SK-N-SH (cell line): ENCODE data around the gene LCORL.

Experiments used
- CTCF ChIP-seq: fragments of 200-600 bp; sonication (generic); IDR thresholded peaks from 2 replicates; pipeline ENCODE4 v1.6.1; 2017; ENCODE audit warnings: antibody characterized with exemption, mild to moderate bottlenecking, moderate library complexity
- EP300 ChIP-seq, 2 experiments: IDR thresholded peaks; 2 replicates each; pipeline versions ENCODE4 v1.4.0 to v1.6.1; 2012; ENCODE audit warnings: borderline replicate concordance in 1 of 2, low read depth in 1 of 2, low read length in 1 of 2
- EZH2phosphoT487 ChIP-seq: fragments of 200-600 bp; sonication (generic); IDR thresholded peaks from 2 replicates; pipeline ENCODE4 v1.6.1; 2017; ENCODE audit warnings: low read depth, mixed run types, mild to moderate bottlenecking, antibody characterized with exemption, moderate library complexity, borderline replicate concordance
- FOXM1 ChIP-seq: IDR thresholded peaks from 2 replicates; pipeline ENCODE4 v1.4.0; 2012; ENCODE audit warnings: low read depth, mild to moderate bottlenecking
- JUND ChIP-seq: IDR thresholded peaks from 2 replicates; pipeline ENCODE4 v1.4.0; 2012
- MAX ChIP-seq: IDR thresholded peaks from 2 replicates; pipeline ENCODE4 v1.4.0; 2012; ENCODE audit warnings: low read depth
- MXI1 ChIP-seq: IDR thresholded peaks from 2 replicates; pipeline ENCODE4 v1.6.1; 2012; ENCODE audit warnings: mild to moderate bottlenecking, low read depth, low read length, improper control_type of control experiment
- NRF1 ChIP-seq: IDR thresholded peaks from 2 replicates; pipeline ENCODE4 v1.6.1; 2012; ENCODE audit warnings: low read depth, mild to moderate bottlenecking, low read length
- REST ChIP-seq: IDR thresholded peaks from 2 replicates; pipeline ENCODE4 v1.6.1; 2012; ENCODE audit warnings: mild to moderate bottlenecking, low read depth, low read length, moderate library complexity
- SIN3A ChIP-seq: IDR thresholded peaks from 2 replicates; pipeline ENCODE4 v1.6.1; 2012; ENCODE audit warnings: low read depth, mild to moderate bottlenecking, low read length, moderate library complexity, borderline replicate concordance
- TAF1 ChIP-seq: IDR thresholded peaks from 2 replicates; pipeline ENCODE4 v1.6.1; 2012; ENCODE audit warnings: low read depth, mild to moderate bottlenecking, low read length, moderate library complexity, borderline replicate concordance
- YY1 ChIP-seq: IDR thresholded peaks from 2 replicates; pipeline ENCODE4 v1.4.0; 2012; ENCODE audit warnings: low read depth, mild to moderate bottlenecking
- TF ChIP-seq, protein P1 (sequence below): fragments of 150-350 bp; IDR thresholded peaks from 2 replicates; pipeline ENCODE4 v1.6.1; 2016; ENCODE audit warnings: mild to moderate bottlenecking, low read depth, low read length
- TF ChIP-seq, protein P2 (sequence below): fragments of 150-350 bp; IDR thresholded peaks from 2 replicates; pipeline ENCODE4 v1.6.1; 2017; ENCODE audit warnings: antibody characterized with exemption, low read length, low read depth, borderline replicate concordance

DNA sequence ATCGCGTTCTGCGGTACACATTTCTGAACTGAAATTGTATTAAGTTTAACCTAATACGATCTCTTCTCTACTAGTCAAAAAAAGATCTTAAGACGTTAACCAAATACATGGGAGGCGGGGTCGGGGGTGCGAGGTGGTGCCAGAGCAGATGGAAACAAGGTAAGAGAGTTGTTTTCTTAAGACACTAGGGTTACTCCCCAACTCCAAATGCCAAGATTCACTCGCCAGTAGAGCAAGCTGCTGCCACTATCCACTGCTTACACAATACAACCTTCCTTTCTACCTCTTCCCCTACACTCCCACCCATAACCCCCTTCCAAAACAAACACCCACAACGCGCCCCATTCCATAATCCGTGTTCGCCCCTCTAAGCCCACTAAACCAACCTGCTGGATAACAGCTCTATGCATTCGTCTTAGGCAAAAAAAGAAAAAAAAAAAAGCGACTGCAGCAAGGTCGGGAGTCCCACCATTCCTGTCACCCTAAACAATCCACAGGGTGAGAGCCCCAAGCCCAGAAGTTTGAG is 1.3 kb downstream of the LCORL start:
- TF ChIP-seq CTCF: no peak
- TF ChIP-seq MXI1: no peak
- TF ChIP-seq, protein P1, sequence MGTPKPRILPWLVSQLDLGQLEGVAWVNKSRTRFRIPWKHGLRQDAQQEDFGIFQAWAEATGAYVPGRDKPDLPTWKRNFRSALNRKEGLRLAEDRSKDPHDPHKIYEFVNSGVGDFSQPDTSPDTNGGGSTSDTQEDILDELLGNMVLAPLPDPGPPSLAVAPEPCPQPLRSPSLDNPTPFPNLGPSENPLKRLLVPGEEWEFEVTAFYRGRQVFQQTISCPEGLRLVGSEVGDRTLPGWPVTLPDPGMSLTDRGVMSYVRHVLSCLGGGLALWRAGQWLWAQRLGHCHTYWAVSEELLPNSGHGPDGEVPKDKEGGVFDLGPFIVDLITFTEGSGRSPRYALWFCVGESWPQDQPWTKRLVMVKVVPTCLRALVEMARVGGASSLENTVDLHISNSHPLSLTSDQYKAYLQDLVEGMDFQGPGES: no peak
- TF ChIP-seq, protein P2, sequence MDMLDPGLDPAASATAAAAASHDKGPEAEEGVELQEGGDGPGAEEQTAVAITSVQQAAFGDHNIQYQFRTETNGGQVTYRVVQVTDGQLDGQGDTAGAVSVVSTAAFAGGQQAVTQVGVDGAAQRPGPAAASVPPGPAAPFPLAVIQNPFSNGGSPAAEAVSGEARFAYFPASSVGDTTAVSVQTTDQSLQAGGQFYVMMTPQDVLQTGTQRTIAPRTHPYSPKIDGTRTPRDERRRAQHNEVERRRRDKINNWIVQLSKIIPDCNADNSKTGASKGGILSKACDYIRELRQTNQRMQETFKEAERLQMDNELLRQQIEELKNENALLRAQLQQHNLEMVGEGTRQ: no peak
- TF ChIP-seq TAF1: no peak
- no peak for TF ChIP-seq REST
- TF ChIP-seq EP300 (IDR thresholded peaks at IDR 0.05; ENCODE audit: borderline replicate concordance in 1 of 2, low read depth in 1 of 2, low read length in 1 of 2): no peak
- no peak for TF ChIP-seq FOXM1
- TF ChIP-seq EZH2phosphoT487: no peak
- TF ChIP-seq MAX: peak; percentile 11; the same call in 1 of the 2 replicates
- TF ChIP-seq SIN3A: no peak
- no peak for TF ChIP-seq YY1
- no peak for TF ChIP-seq JUND
- TF ChIP-seq NRF1: no peak
